Activated T-cell treated with anti-CD3 and anti-CD28 coated beads, Interleukin-2, amount 50 U/mL, for 72 hours (primary cell): ENCODE measurements around the gene RTL9. TPM values are rescaled to one million over a fixed set of nuclear protein-coding genes. Genes with fewer than 3 reads are reported as not detected.
"Not testable (repeated sequence)": the region's sequence is repeated elsewhere in the genome, so short reads cannot be mapped to it uniquely, and the experiment has no call there.

Source experiments
- ATAC-seq, 2 donors: fragments of 150-1000 bp; cut with Tn5 transposase; replicated peaks in 1 of 2; 2 replicates each; pipeline ENCODE4 v1.10.0; 2021; ENCODE audit warnings: moderate library complexity in 2 of 2, mild to moderate bottlenecking in 1 of 2
- DNase-seq, 2 donors: peaks; one replicate each; pipeline ENCODE4 v3.0.0; 2021 to 2022; ENCODE audit warnings: mixed read lengths in 1 of 2
- H3K27ac Mint-ChIP-seq: one replicate; pipeline ENCODE4 v1.8.0; 2022; ENCODE audit warnings: mild to moderate bottlenecking, moderate library complexity, mixed read lengths
- H3K27me3 Mint-ChIP-seq: one replicate; pipeline ENCODE4 v1.8.0; 2022; ENCODE audit warnings: low read depth, mixed read lengths
- H3K36me3 Mint-ChIP-seq, 2 donors: one replicate each; pipeline ENCODE4 v1.8.0; 2022; ENCODE audit warnings: mixed read lengths in 2 of 2, mild to moderate bottlenecking in 1 of 2; ENCODE audit not compliant: insufficient read depth in 2 of 2
- H3K4me1 Mint-ChIP-seq: one replicate; pipeline ENCODE4 v1.8.0; 2022; ENCODE audit warnings: low read depth, mixed read lengths
- H3K4me3 Mint-ChIP-seq, 2 donors: one replicate each; pipeline ENCODE4 v1.8.0; 2022; ENCODE audit warnings: mild to moderate bottlenecking in 2 of 2, mixed read lengths in 2 of 2, moderate library complexity in 2 of 2
- H3K9me3 Mint-ChIP-seq, 2 donors: one replicate each; pipeline ENCODE4 v1.8.0; 2022; ENCODE audit warnings: mixed read lengths in 2 of 2
- total RNA-seq, 2 donors: library from RNA; stranded (reverse); gene quantifications; one replicate each; pipeline ENCODE4 v1.2.3, GENCODE V29; 2022

RTL9 gene
- total RNA-seq, 2 donors from 2014 or later: 0.07 to 0.14 TPM

GRCh38 chrX:110321670-110322069 lies 37.0 kb upstream of the RTL9 start:
- Mint-ChIP-seq H3K27me3 (peaks cover 29% of the 10 kb centered on the region), H3K36me3 (no peaks in the 10 kb centered on the region), H3K27ac (no peak overlapping the region), H3K9me3 (peaks cover 0 to 2% of the 10 kb centered on the region in 2 donors), H3K4me1 (no peaks in the 10 kb centered on the region), H3K4me3 (no peak overlapping the region)
- no peak for ATAC-seq
- DNase-seq: no peak

- Mint-ChIP-seq H3K4me1 (no peaks in the 10 kb centered on the region), H3K4me3 (no peak overlapping the region), H3K36me3 (no peaks in the 10 kb centered on the region), H3K9me3 (peaks cover 0 to 2% of the 10 kb centered on the region in 2 donors), H3K27me3 (peaks cover 26% of the 10 kb centered on the region), H3K27ac (no peak overlapping the region)
- DNase-seq (no peak), ATAC-seq (no peak)
These were observed 36.0 kb upstream of the RTL9 start for GRCh38 chrX:110322603-110323002.

GRCh38 chrX:110326712-110327111 lies 31.9 kb upstream of the RTL9 start:
- Mint-ChIP-seq H3K27me3 (peaks cover 5% of the 10 kb centered on the region), H3K36me3 (no peaks in the 10 kb centered on the region), H3K4me1 (no peaks in the 10 kb centered on the region), H3K4me3 (no peak overlapping the region), H3K27ac (no peak overlapping the region), H3K9me3 (peaks cover 0 to 2% of the 10 kb centered on the region in 2 donors)
- no peak for DNase-seq
- no peak for ATAC-seq

GRCh38 chrX:110327336-110327735 lies 31.3 kb upstream of the RTL9 start:
- no peak for ATAC-seq
- Mint-ChIP-seq H3K9me3 (peaks cover 0 to 2% of the 10 kb centered on the region in 2 donors), H3K36me3 (no peaks in the 10 kb centered on the region)

GRCh38 chrX:110328613-110329012 lies 30.0 kb upstream of the RTL9 start:
- DNase-seq, H3K27me3 Mint-ChIP-seq, H3K27ac Mint-ChIP-seq, H3K4me3 Mint-ChIP-seq, ATAC-seq, H3K36me3 Mint-ChIP-seq, H3K4me1 Mint-ChIP-seq, H3K9me3 Mint-ChIP-seq: not testable (repeated sequence)

More at GRCh38 chrX:110327336-110327735, 31.3 kb upstream of the RTL9 start:
- Mint-ChIP-seq H3K4me1 (no peaks in the 10 kb centered on the region), H3K27me3 (no peaks in the 10 kb centered on the region), H3K27ac (no peak overlapping the region), H3K4me3 (no peak overlapping the region)
- DNase-seq: no peak

GRCh38 chrX:110331444-110332030 lies 27.1 kb upstream of the RTL9 start:
- peaks cover 10% of the 10 kb centered on the region for H3K27me3 Mint-ChIP-seq
- ATAC-seq: no peak
- no peak overlapping the region for H3K4me3 Mint-ChIP-seq
- H3K9me3 Mint-ChIP-seq: no peaks in the 10 kb centered on the region
- no peaks in the 10 kb centered on the region for H3K36me3 Mint-ChIP-seq
- no peaks in the 10 kb centered on the region for H3K4me1 Mint-ChIP-seq
- no peak overlapping the region for H3K27ac Mint-ChIP-seq
- no peak for DNase-seq

GRCh38 chrX:110333458-110333857 lies 25.2 kb upstream of the RTL9 start:
- peaks cover 19% of the 10 kb centered on the region for H3K27me3 Mint-ChIP-seq
- not testable (repeated sequence) for H3K27ac Mint-ChIP-seq, H3K36me3 Mint-ChIP-seq, ATAC-seq, H3K4me3 Mint-ChIP-seq, H3K9me3 Mint-ChIP-seq, H3K4me1 Mint-ChIP-seq, DNase-seq

GRCh38 chrX:110338935-110339334 lies 19.7 kb upstream of the RTL9 start:
- Mint-ChIP-seq H3K27ac (no peak overlapping the region), H3K36me3 (peaks cover 0 to 5% of the 10 kb centered on the region in 2 donors), H3K4me3 (no peak overlapping the region), H3K27me3 (peaks cover 19% of the 10 kb centered on the region), H3K9me3 (no peaks in the 10 kb centered on the region), H3K4me1 (peaks cover 12% of the 10 kb centered on the region)
- no peak for DNase-seq
- no peak for ATAC-seq

GRCh38 chrX:110341189-110342035 lies 17.2 kb upstream of the RTL9 start:
- Mint-ChIP-seq H3K4me3 (peak overlapping the region; percentile 25 to 53), H3K27me3 (peaks cover 9% of the 10 kb centered on the region), H3K4me1 (peaks cover 12% of the 10 kb centered on the region), H3K27ac (peak overlapping the region; percentile 97), H3K9me3 (no peaks in the 10 kb centered on the region), H3K36me3 (peaks cover 0 to 5% of the 10 kb centered on the region in 2 donors)
- DNase-seq (peak in 1 of 2 donors; percentile 19), ATAC-seq (peak; percentile 98 to 100)

GRCh38 chrX:110346681-110347080 lies 12.0 kb upstream of the RTL9 start:
- Mint-ChIP-seq H3K9me3 (no peaks in the 10 kb centered on the region), H3K36me3 (peaks cover 0 to 5% of the 10 kb centered on the region in 2 donors), H3K4me3 (no peak overlapping the region), H3K27ac (no peak overlapping the region), H3K4me1 (peaks cover 1% of the 10 kb centered on the region), H3K27me3 (peaks cover 8% of the 10 kb centered on the region)
- DNase-seq (no peak), ATAC-seq (no peak)

- Mint-ChIP-seq H3K4me3 (no peak overlapping the region), H3K9me3 (no peaks in the 10 kb centered on the region)
- DNase-seq: no peak
These were observed 625 bp downstream of the RTL9 start for GRCh38 chrX:110359273-110359672.

GRCh38 chrX:110363244-110363643 lies 4.6 kb downstream of the RTL9 start:
- Mint-ChIP-seq H3K4me1 (no peaks in the 10 kb centered on the region), H3K27me3 (peaks cover 12% of the 10 kb centered on the region), H3K9me3 (no peaks in the 10 kb centered on the region), H3K36me3 (no peaks in the 10 kb centered on the region), H3K4me3 (no peak overlapping the region), H3K27ac (no peak overlapping the region)
- ATAC-seq (no peak), DNase-seq (no peak)

More at GRCh38 chrX:110359273-110359672, 625 bp downstream of the RTL9 start:
- no peak overlapping the region for H3K27ac Mint-ChIP-seq
- no peaks in the 10 kb centered on the region for H3K4me1 Mint-ChIP-seq
- no peaks in the 10 kb centered on the region for H3K36me3 Mint-ChIP-seq
- no peak for ATAC-seq
- peaks cover 15% of the 10 kb centered on the region for H3K27me3 Mint-ChIP-seq

GRCh38 chrX:110373310-110373709 lies 14.7 kb downstream of the RTL9 start:
- Mint-ChIP-seq H3K9me3 (no peaks in the 10 kb centered on the region), H3K4me3 (no peak overlapping the region), H3K27me3 (peaks cover 37% of the 10 kb centered on the region), H3K36me3 (no peaks in the 10 kb centered on the region), H3K4me1 (no peaks in the 10 kb centered on the region), H3K27ac (no peak overlapping the region)
- no peak for ATAC-seq
- no peak for DNase-seq
